ENCODE data around the gene HBG1. TPM values are rescaled to one million over a fixed set of nuclear protein-coding genes. Genes with fewer than 3 reads are reported as not detected.

Gene HBG1
- total and polyA plus RNA-seq, 10 of the 15 experiments (the other 5 are each of a cell fraction or from before 2014, with no cell fraction given): 0.84 to 2.3 (median 1.9) TPM; not detected in 5

DNA sequence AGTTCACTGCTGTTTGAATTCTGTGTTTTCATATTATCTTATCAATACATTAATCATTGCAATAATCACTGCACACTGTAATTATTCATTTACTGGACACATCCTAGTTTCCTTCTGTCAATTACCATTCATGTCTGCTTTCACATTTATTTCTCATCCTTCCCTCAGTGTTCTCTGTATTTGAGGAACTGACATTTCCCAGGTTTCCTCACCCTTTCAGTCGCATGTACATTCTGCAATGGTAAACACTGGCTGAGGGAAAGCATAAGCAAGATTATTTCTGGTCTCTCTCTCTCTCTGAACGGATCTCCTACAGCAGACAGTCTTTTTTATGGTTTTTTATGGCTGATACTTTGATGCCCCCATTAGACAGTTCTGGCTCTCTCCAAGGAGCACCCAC is 11.2 kb downstream of the HBG1 start (continued):
- TF ChIP-seq SRF (IDR thresholded peaks at IDR 0.05; ENCODE audit: low read depth in 2 of 2, low read length in 2 of 2): no peak
- TF ChIP-seq, protein P1, sequence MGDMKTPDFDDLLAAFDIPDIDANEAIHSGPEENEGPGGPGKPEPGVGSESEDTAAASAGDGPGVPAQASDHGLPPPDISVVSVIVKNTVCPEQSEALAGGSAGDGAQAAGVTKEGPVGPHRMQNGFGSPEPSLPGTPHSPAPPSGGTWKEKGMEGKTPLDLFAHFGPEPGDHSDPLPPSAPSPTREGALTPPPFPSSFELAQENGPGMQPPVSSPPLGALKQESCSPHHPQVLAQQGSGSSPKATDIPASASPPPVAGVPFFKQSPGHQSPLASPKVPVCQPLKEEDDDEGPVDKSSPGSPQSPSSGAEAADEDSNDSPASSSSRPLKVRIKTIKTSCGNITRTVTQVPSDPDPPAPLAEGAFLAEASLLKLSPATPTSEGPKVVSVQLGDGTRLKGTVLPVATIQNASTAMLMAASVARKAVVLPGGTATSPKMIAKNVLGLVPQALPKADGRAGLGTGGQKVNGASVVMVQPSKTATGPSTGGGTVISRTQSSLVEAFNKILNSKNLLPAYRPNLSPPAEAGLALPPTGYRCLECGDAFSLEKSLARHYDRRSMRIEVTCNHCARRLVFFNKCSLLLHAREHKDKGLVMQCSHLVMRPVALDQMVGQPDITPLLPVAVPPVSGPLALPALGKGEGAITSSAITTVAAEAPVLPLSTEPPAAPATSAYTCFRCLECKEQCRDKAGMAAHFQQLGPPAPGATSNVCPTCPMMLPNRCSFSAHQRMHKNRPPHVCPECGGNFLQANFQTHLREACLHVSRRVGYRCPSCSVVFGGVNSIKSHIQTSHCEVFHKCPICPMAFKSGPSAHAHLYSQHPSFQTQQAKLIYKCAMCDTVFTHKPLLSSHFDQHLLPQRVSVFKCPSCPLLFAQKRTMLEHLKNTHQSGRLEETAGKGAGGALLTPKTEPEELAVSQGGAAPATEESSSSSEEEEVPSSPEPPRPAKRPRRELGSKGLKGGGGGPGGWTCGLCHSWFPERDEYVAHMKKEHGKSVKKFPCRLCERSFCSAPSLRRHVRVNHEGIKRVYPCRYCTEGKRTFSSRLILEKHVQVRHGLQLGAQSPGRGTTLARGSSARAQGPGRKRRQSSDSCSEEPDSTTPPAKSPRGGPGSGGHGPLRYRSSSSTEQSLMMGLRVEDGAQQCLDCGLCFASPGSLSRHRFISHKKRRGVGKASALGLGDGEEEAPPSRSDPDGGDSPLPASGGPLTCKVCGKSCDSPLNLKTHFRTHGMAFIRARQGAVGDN (IDR thresholded peaks at IDR 0.05): no peak

DNA sequence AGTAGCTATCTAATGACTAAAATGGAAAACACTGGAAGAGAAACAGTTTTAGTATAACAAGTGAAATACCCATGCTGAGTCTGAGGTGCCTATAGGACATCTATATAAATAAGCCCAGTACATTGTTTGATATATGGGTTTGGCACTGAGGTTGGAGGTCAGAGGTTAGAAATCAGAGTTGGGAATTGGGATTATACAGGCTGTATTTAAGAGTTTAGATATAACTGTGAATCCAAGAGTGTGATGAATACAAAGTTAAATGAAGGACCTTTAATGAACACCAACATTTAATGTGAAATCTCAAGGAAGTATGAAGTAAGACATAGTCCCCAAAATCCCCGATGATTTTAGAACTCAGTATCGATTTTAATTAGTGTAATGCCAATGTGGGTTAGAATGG is 12.2 kb downstream of the HBG1 start:
- in situ Hi-C loops (cut with MboI) (no loop called here), intact Hi-C loops (cut with micrococcal nuclease; ENCODE audit: unreplicated experiment) (no loop called here)
- ChIA-PET RAD21 (ENCODE audit: unreplicated experiment) (no interaction called here), POLR2A (no interaction called here), CTCF (no interaction called here), SMC1A (ENCODE audit: uncharacterized antibody, unreplicated experiment) (interaction anchor here (0.7 kb wide), 1 partner anchor 10 kb away, joined by 3 read pairs; no protein-coding TSS in a partner anchor)
- Histone ChIP-seq H3K4me1 (ENCODE audit: control insufficient read depth, insufficient read depth, low read length) (no peaks in the 10 kb centered on the region; the same call in 1 of the 2 replicates), H3K4me3 (no peak overlapping the region), H3K79me2 (ENCODE audit: control insufficient read depth, insufficient read depth, low read length) (no peaks in the 10 kb centered on the region), H2AFZ (ENCODE audit: control insufficient read depth, low read depth, low read length) (no peak overlapping the region), H3K4me2 (ENCODE audit: control insufficient read depth, insufficient read depth) (no peak overlapping the region), H3K9ac (ENCODE audit: control insufficient read depth, insufficient read depth, low read length) (no peak overlapping the region), H3K27ac (ENCODE audit: control insufficient read depth, insufficient read depth) (no peak overlapping the region), H3K36me3 (ENCODE audit: control insufficient read depth in 2 of 2, insufficient read depth in 2 of 2, low read length in 1 of 2) (no peaks in the 10 kb centered on the region), H3K9me3 (replicated peaks; ENCODE audit: control insufficient read depth, insufficient read depth, low read length) (no peaks in the 10 kb centered on the region), H4K20me1 (ENCODE audit: control insufficient read depth, insufficient read depth) (no peaks in the 10 kb centered on the region), H3K27me3 (replicated peaks in 1 of 2; ENCODE audit: control insufficient read depth in 2 of 2, insufficient read depth in 2 of 2, low read length in 1 of 2) (no peaks in the 10 kb centered on the region)
- no TSS peak for BruUV-seq (replicated peaks)
- no peak for FAIRE-seq
- TF ChIP-seq ZNF217 (IDR thresholded peaks at IDR 0.05) (no peak), KDM1A (IDR thresholded peaks at IDR 0.05; ENCODE audit: borderline replicate concordance) (no peak), RUNX3 (IDR thresholded peaks at IDR 0.05; ENCODE audit: low read length) (no peak)
- TF ChIP-seq, protein P2, sequence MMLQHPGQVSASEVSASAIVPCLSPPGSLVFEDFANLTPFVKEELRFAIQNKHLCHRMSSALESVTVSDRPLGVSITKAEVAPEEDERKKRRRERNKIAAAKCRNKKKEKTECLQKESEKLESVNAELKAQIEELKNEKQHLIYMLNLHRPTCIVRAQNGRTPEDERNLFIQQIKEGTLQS (IDR thresholded peaks at IDR 0.05; ENCODE audit: borderline replicate concordance, extremely low read depth, low read depth, low read length): no peak
- TF ChIP-seq, protein P3, sequence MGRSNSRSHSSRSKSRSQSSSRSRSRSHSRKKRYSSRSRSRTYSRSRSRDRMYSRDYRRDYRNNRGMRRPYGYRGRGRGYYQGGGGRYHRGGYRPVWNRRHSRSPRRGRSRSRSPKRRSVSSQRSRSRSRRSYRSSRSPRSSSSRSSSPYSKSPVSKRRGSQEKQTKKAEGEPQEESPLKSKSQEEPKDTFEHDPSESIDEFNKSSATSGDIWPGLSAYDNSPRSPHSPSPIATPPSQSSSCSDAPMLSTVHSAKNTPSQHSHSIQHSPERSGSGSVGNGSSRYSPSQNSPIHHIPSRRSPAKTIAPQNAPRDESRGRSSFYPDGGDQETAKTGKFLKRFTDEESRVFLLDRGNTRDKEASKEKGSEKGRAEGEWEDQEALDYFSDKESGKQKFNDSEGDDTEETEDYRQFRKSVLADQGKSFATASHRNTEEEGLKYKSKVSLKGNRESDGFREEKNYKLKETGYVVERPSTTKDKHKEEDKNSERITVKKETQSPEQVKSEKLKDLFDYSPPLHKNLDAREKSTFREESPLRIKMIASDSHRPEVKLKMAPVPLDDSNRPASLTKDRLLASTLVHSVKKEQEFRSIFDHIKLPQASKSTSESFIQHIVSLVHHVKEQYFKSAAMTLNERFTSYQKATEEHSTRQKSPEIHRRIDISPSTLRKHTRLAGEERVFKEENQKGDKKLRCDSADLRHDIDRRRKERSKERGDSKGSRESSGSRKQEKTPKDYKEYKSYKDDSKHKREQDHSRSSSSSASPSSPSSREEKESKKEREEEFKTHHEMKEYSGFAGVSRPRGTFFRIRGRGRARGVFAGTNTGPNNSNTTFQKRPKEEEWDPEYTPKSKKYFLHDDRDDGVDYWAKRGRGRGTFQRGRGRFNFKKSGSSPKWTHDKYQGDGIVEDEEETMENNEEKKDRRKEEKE (IDR thresholded peaks at IDR 0.05): no peak
- ATAC-seq: no peak
- WGBS (ENCODE audit: insufficient coverage, insufficient replicate concordance, low lambda C conversion rate, missing lambda C conversion rate): 60% methylated on average over 2 of the region's 2 CpGs
- DNase-seq (ENCODE audit: low read depth, low spot score): no peak

All from GM12878 (cell line).